NCI-H2171 (cell line): ENCODE data around the gene ZKSCAN7.
"Not testable (repeated sequence)": the region's sequence is repeated elsewhere in the genome, so short reads cannot be mapped to it uniquely, and the experiment has no call there.

Source experiments
- DNase-seq: peaks from one replicate; lab custom pipeline; 2025; lab: John Stamatoyannopoulos, UW

ZKSCAN7 gene

DNA sequence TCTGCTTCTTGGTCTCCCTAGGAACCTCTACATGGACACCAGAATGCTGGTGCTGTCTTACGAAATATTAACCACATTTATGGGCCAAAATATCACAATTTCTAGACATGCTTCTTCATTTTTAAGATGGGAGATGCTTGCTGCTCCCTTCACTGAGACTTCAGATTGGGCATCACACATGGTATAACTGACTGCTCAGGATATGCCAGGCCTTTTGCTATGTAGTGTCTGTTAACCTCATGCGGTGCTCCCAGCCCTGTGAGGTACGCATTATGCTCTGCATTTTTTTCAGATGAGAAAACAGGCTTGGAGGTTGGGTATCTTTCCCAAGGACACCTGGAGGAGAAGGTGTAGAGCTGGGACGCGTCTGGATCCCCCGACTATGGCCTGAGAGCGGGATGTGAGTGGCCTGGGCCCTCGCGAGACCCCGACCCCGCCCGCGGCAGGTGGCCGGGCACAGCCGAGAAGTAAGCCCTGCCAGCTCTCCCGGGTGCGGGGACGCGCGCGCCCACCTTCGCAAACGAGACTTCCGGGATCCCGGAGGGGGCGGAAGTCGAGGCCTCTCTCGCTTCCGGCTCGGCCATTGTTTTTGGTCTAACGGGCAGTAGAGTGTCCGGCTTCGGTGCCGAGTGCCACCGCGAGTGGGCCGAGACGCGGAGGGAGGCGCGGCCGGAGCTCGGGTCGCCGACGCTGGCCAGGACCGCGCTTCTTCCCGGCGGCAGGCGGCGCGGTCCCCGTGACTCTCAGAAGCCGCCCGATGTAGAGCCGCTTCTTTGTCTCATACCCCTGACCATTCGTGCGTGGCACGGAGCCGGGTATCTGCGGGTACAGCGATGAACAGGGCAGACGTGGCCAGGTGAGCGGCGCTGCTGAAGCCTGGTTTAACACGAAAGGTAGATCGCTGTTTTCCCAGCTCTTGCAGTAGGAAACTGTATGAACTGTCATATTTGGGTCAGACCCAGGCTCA, at the start of gene ZKSCAN7:
Gene ZKSCAN7 (plus strand): TSS at position 568 of the 967 bp plus-strand sequence. CDS start 1,855 bp downstream, outside the sequence.
- DNase-seq = peak; percentile 42

DNA sequence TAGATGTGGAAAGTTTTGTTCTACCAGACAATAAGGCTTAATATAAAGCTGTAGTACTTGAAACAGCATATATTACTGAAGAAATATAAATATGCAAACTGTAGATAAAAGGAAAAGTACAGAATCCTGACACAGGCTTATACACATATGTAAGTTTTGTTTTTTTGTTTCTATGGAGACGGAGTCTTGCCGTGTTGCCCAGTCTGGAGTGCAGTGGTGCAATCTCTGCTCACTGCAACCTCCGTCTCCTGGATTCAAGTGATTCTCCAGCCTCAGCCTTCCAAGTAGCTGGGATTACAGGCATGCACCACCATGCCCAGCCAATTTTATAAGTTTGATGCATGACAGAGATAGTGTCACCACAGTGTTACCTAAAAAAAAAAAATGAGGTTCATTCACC, 48.4 kb upstream of the ZKSCAN7 start:
- DNase-seq = no peak

DNA sequence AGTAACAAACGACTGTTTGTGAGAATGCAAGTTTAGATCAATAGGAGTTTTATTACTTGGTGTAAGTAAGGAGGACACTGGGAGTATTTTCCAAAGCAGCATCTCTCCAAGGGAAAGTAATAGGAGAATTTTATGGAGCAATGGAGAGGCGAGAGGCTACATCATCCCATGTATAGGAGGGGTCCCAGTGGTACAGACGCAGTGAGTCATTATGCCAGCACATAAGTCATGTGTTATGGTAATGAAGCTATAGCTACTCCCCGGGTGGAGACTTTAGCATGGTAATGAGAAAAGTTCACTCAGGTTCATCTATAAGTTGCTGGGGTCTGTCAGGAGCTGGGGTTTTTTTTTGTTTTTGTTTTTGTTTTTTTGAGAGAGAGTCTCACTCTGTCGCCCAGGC, 48.0 kb upstream of the ZKSCAN7 start:
- no peak for DNase-seq

DNA sequence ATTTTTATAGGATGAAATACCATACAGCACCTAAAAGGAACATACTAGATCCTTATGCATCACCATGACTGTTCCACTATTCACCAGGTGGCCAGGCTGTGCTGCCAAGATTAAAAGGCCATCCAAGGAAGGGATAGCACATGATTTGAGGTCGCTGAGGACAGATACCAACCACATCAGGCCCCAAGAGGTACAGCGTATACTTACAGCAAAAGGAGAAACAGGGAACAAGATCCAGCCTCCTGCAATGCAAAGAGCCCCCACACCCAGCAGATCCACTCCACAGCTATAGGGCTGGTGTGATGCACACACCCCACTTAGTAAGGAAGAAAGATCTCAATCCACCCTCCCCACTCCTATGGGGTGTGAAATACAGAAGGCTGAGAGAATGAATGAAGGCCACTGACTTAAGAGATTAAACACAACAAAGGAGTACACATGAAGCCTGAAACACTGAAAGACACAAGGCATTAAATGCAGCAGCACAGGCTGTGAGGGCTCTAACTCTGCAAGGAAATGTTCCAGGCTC, 45.5 kb upstream of the ZKSCAN7 start:
- no peak for DNase-seq

DNA sequence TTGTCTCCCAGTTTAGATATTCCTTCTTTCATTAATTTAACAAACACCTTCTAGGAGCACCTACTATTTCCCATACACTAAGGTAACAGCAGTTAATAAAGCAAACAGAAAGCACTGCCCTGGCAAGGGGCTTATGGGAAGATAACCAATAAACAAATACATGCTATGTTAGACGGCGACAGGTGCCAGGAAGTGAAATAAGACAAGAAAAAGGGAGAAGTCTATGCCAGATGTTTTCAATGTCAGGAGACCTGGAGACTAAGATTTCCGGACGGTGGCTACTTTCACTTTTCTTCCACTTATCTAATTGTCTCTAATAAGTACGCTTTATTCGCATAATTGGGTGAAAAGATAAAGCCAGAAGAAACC, 45.0 kb upstream of the ZKSCAN7 start:
- no peak for DNase-seq

DNA sequence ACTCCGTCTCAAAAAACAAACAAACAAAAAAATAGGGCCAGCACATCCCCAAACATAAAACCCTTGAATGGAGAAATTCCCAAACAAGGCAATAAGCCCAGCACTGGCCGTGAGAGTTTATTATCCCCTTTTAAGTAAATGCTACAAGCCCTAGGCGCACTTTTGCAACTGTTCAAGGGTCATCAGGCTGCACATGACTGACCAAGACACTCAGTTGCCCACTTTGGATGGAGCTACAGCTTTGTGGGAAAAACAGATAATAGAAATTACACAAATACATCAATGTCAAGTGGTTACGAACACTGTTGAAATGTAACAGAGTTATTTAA, 43.8 kb upstream of the ZKSCAN7 start:
- no peak for DNase-seq

DNA sequence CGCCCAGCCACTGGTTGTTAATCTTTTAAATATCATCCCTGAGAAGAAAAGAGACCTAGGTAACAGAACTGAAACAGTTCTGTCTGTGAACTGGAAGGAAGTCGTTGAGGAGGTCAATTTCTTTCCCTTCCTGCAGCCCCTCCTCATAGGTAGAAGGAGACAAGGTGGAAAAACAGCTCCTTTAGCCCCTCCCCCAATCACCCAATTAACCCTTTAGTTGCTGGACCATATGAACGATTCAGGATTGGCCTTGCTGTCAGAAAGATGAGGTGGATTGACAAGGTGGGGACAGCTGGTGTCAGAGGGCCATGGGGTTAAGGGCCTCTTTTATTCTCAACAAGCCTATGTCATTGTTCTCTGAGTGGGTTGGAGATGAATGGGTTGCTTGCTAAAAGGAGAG, 41.5 kb upstream of the ZKSCAN7 start:
- no peak for DNase-seq

DNA sequence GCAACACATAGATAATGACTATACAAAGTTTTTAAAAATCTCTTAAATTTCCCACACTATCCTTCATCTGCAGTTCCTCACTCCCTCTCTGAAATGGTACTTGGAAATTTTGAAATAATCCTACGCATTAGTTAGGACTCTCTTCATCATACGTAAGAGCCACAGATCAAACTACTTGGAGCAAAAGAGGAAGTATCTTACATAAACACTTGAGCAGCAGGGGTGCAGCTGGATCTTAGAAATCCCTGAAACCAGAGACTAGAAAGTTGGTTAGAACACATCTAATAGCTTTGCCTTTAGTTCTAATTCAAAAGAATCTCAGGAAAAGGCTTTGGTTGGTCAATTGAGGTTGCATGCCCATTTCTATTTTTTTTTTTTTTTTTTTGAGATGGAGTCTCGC, 38.8 kb upstream of the ZKSCAN7 start:
- no peak for DNase-seq

DNA sequence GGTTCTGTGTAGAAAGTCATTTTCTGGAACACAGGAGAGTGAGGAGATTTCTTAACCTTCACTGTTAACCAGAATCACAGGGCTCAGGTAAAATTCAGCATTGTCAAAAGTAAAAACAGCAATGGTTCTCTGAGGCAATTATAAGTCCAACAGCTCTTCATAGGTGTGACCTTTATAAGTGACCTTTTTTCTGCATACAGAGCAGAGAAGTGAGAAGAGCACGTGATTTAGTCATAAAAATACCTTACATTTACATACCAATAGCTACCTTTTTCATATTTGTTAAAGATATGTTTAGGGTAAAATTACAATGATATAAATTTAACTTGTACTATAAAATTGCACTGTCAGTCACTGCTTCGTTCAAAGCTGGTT, 36.2 kb upstream of the ZKSCAN7 start:
- DNase-seq = no peak

DNA sequence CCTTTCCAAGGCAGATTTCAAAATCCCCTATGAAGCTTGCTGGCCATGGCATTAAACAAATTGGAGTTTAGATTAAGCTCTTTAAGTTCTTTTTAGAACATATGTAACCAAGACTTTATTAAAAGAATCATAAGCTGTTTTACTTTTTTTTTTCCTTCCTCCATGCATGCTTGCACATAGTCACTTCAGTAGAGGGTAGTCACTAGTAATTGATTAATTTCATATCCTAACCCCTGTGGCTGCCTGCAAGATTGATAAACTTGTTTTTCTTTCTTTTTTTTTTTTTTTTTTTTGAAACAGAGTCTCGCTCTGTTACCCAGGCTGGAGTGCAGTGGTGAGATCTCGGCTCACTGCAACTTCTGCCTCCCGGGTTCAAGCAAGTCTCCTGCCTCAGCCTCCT, 33.3 kb upstream of the ZKSCAN7 start:
- no peak for DNase-seq

DNA sequence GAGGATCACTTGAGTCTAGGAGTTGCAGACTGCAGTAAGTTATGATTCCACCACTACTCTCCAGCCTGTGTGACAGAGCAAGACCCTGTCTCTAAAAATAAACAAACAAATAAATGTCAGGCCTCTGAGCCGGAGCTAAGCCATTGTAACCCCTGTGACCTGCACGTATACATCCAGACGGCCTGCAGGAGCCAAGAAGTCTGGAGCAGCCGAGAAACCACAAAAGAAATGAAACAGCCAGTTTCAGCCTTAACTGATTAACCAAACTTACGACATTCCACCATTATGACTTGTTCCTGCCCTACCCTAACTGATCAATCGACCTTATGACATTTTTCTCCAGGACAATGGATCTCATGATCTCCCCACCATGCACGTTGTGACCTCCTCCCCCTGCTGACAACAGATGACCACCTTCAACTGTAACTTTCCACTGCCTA, 32.5 kb upstream of the ZKSCAN7 start:
- no peak for DNase-seq

DNA sequence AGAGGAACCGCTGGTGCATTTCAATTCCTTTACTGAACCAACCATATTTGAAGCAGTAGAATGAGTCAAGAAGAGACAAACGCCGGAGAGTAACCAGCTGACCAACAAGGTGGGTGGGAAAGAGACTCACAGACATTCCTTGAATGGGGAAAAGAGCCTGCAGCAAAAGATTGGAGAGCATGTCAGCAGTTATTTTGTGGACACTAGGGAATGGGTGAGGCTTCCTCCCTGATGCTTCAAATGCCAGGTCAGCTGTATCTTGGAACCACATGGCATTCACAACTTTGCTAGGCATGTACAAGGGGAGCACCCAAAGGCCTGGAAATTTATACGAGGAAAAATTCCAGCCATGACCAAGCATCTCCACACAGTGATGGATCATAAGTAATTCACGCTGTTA, 29.9 kb upstream of the ZKSCAN7 start:
- no peak for DNase-seq

DNA sequence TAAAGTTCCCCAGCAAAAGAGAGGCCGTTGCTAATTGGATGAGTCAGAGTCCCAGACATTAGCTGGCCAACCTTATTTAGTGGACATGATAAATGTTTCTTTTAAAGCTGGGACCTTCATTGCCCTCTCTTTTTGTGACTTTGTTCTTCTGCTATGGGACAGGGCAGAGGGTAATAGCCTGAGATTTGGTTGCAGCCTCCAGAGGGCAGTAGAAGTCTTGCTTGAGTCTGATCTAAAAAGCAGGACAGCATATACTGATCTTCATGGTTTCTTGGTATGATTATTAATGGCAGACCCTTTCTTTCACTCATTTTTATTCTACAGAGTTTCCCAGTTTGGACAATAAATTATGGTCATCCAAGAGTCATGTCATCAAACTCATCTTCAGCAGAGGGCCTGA, 25.1 kb upstream of the ZKSCAN7 start:
- DNase-seq = no peak

DNA sequence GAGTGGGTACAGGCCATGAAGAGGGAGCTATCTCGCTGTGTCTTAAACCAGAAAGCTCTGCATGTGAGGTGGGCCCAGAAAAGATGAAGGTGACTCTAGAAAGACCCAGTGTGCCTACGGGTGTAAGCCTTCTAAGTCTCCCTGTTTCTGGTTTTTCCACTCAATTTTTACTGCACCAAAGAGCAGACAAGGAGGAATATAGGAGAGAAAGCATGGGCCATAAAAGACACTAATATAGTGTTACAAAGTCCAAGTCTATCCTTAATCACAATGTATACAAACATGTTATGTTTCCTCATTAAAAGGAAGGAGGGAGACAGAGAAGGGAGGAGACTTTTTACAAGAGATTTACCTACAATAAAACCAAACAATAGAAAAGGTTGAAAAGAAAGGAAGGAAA, 24.1 kb upstream of the ZKSCAN7 start:
- no peak for DNase-seq

DNA sequence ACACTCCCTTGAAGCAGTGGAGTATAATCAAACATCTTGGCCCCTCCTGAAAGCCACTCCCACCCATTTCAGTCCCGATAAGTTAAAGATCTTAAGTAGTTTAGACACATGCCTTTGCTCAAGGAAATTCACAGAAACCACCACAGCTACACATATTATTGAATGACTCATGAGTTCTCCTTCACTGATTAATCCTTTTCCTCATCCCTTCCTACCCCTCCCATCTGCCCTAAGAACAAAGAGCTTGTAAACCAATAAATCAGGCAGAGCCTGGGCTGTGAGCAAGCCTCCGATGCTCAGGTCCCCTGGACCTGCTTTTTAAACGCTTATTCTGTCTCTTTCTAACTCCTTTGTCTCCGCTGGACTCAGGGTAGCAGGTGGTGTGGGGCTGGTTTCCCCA, 20.3 kb upstream of the ZKSCAN7 start:
- not testable (repeated sequence) for DNase-seq

DNA sequence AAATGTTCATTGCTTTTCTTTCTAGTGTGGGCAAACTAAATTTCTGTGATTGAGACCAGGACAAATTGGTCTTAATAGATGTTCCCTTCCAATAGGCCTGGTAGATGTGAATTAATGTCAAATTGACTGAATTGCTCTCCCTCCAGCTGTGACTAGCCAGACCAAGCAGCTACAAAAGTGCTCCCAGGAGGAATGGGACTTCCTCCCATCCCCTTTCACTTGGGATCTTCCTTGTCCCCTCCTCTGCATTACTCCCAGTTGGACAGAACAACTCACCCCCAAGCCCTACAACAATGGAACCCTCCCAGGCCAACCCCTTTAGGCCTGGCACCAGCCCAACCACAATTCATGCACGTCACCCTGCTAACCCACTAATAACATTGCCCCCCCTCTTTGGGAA, 19.6 kb upstream of the ZKSCAN7 start:
- no peak for DNase-seq

DNA sequence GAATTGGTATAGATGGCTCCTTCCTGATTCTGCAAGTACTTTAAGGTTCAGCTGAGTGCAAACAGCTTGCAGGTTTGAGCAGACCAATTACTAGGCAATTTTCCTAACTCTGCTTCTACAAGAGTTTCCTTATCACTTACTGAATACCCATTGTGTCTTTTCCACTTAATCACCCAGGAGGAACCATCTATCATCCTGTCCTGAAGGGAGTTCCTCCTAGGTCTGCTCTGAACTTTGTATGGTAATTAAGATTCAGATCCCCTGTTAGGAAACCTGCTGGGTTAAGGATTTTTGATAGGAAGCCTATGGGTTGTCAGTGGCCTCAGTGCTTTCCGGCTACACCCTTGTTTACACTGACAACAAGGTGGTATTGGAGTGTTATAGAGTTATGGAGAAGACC, 10.2 kb upstream of the ZKSCAN7 start:
- not testable (repeated sequence) for DNase-seq

DNA sequence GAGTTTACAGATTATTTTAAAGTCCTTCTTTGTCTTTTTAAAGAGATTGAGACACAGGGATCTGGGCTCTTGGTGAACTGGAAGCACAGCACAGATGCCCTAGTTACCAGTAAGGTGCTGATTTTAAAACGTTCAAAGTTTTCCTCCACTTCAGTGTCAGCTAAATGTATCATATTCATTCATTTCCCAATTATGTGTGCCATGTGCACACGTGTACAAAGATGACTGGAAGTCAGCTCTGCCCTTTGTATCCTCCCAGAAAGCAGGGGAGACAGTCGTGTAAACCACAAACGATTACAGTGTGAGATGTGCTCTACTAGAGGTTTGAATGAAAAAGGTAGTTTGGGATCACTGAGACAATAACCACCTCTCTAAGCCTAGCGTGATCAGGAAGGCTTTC, 730 bp downstream of the ZKSCAN7 start:
- no peak for DNase-seq

DNA sequence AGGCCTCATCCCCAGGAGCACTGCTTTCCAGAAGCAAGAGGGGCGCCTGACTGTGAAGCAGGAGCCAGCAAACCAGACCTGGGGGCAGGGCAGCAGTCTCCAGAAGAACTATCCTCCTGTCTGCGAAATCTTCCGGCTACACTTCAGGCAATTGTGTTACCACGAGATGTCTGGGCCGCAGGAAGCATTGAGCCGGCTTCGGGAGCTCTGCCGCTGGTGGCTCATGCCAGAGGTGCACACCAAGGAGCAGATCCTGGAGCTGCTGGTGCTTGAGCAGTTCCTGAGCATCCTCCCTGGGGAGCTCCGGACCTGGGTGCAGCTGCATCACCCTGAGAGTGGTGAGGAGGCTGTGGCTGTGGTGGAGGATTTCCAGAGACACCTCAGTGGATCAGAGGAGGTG, 2.1 kb downstream of the ZKSCAN7 start:
- no peak for DNase-seq

DNA sequence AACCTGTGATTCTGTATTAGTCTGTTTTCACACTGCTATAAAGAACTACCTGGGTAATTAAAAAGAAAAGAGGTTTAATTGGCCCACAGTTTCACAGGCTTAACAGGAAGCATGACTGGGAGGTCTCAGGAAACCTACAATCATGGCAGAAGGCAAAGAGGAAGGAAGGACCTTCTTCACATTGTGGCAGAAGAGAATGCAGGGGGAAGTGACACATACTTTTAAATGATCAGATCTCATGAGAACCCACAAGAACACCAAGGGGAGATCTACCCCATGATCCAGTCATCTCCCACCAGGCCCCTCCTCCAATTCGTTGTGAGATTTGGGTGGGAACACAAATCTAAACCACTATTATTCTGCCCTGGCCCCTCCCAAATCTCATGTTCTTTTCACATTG, 6.1 kb downstream of the ZKSCAN7 start:
- DNase-seq = no peak

DNA sequence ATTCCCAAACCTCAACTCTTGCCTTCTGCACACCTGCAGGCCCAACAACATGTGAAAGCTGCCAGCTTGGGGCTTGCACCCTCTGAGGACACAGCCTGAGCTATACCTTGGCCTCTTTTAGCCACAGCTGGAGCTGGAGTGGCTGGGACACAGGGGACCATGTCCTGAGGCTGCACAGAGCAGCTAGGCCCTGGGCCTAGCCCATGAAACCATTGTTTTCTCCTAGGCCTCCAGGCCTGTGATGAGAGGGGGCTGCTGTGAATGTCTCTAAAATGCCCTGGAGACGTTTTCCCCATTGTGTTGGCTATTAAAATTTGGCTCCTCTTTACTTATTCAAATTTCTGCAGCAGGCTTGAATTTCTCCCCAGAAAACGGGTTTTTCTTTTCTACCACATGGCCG, 7.2 kb downstream of the ZKSCAN7 start:
- no peak for DNase-seq

DNA sequence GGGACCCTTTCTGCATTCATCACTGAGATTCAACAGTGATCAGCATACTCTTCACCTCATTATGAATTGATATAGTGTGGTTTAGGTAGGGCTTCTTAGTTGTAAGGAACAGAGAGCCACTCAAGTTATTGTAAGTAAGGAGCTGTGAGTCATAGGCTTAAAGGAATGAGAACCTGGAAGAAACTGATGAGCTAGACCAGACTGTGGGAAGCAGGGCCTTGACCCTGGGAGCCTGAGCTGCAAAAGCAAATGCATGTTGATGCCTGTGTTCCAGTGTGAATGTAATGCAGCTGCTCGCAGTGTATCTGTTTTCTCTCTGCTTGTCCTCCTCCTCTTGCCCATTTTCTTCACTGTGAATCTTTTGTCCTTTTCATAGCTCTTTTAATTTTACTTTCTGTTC, 13.6 kb downstream of the ZKSCAN7 start:
- no peak for DNase-seq

DNA sequence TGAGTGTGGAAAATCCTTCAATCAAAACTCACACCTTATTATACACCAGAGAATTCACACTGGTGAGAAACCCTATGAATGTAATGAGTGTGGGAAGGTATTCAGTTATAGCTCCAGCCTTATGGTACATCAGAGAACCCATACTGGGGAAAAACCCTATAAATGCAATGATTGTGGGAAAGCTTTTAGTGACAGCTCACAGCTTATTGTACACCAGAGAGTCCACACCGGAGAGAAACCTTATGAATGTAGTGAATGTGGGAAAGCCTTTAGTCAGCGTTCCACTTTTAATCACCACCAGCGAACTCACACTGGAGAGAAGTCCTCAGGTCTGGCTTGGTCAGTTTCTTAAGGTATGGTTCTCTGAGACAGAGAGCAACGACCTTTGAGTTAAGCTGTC, 16.0 kb downstream of the ZKSCAN7 start:
- DNase-seq = no peak

DNA sequence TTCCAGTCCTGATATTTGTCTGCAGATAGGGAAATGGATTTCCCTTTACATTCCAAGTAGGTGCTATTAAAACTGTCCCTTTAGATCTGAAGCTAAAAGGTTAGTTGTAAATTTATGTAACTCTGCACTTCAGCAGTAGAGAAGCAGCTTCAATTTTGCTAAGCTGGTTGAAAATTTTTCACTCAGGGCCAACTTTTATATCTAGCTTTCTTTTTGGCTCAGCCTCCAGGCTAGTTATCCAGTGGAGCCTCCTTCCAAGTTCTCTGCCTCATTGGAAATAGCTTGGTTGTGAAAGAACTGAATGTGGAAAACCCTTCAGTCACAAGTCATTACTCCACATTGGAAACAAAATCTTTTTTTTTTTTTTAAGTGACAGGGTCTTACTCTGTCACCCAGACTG, 21.6 kb downstream of the ZKSCAN7 start:
- no peak for DNase-seq
